ENCODE data around the gene MINK1. TPM values are rescaled to one million over a fixed set of nuclear protein-coding genes. Genes with fewer than 3 reads are reported as not detected.

Gene MINK1
- total and polyA plus RNA-seq, 2 of the 13 experiments (the other 11 are each of a cell fraction or from before 2014, with no cell fraction given) = 17.2 to 63.9 TPM

- Histone ChIP-seq H4K20me1 (ENCODE audit: insufficient read depth, low read length) (no peaks in the 10 kb centered on the region), H3K4me1 (ENCODE audit: insufficient read depth, low read length) (no peaks in the 10 kb centered on the region), H3K9me3 (ENCODE audit: low read length) (no peaks in the 10 kb centered on the region), H3K27me3 (ENCODE audit: control insufficient read depth in 1 of 2, insufficient read depth in 2 of 2, low read length in 2 of 2) (no peaks in the 10 kb centered on the region), H3K36me3 (replicated peaks in 1 of 2; ENCODE audit: control insufficient read depth in 1 of 2, insufficient read depth in 2 of 2, low read length in 2 of 2) (peaks cover 26 to 50% of the 10 kb centered on the region in 2 experiments; a peak in 4 of 5 replicates), H3K4me3 (replicated peaks in 1 of 3; ENCODE audit: insufficient read depth in 1 of 3, low read depth in 2 of 3, low read length in 3 of 3) (no peak overlapping the region), H3K27ac (ENCODE audit: extremely low read length, insufficient read depth, low read length) (no peak overlapping the region), H3K4me2 (ENCODE audit: low read depth, low read length) (no peak overlapping the region), H2AFZ (ENCODE audit: low read length) (no peak overlapping the region), H3K79me2 (ENCODE audit: insufficient read depth, low read length) (no peaks in the 10 kb centered on the region), H3K9ac (ENCODE audit: insufficient read depth, low read depth, low read length) (no peak overlapping the region)
- ChIA-PET CTCF (ENCODE audit: low intra/inter-chr PET ratio, low total read pairs) (no interaction called here), POLR2A (no interaction called here)
- FAIRE-seq (no peak), DNase-seq (ENCODE audit: low spot score) (no peak), ATAC-seq (no peak)
- in situ Hi-C loops (cut with HindIII; ENCODE audit: extremely low pct_ligation_motif_present, low pct_unique_long_range_greater_than_20kb) = loop anchor here (10.0 kb wide), 1 partner anchor 342 kb away; the partner anchor contains the start of gene MYBBP1A
- intact Hi-C loops (cut with micrococcal nuclease; ENCODE audit: unreplicated experiment) = no loop called here
- TF ChIP-seq JUN (CRISPR knock-in tag; IDR thresholded peaks at IDR 0.05) = no peak
- no TSS peak for BruUV-seq (replicated peaks)
- 94% methylated on average over 10 of the region's 10 CpGs for WGBS (ENCODE audit: low lambda C conversion rate)
Measured at GRCh38 chr17:4897198-4897687, 64.1 kb downstream of the MINK1 start.

DNA sequence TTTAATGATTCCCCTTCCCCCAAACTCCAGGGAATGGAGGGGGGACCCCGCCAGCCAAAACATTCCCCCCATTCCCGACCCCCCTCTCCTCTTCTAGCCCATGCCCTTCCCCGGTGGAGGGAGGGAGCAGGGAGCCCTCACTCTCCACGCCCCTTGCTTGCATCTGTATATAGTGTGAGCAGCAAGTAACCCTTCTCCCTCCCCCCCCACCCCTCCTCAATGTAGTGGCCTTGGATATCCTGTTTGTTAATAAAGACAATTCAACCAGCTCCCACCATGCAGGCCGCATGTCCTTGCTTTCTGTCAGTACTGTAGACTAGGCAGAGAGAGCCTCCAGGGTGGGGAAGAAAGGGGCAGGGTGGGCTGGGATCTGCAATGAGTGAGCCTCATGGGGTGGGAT lies 64.6 kb downstream of the MINK1 start:
- intact Hi-C loops (cut with micrococcal nuclease; ENCODE audit: unreplicated experiment) = no loop called here
- in situ Hi-C loops (cut with HindIII; ENCODE audit: extremely low pct_ligation_motif_present, low pct_unique_long_range_greater_than_20kb) = loop anchor here (10.0 kb wide), 1 partner anchor 343 kb away; the partner anchor contains the start of gene MYBBP1A
- H3K36me3 ChIP-seq (replicated peaks in 1 of 2; ENCODE audit: control insufficient read depth in 1 of 2, insufficient read depth in 2 of 2, low read length in 2 of 2) = peaks cover 26 to 46% of the 10 kb centered on the region in 2 experiments; a peak in 4 of 5 replicates
- no peaks in the 10 kb centered on the region for H3K79me2 ChIP-seq (ENCODE audit: insufficient read depth, low read length)
- ATAC-seq (no peak), FAIRE-seq (no peak), DNase-seq (ENCODE audit: low spot score) (no peak)
- CTCF ChIA-PET (ENCODE audit: low intra/inter-chr PET ratio, low total read pairs) = no interaction called here
- TF ChIP-seq, protein P1, sequence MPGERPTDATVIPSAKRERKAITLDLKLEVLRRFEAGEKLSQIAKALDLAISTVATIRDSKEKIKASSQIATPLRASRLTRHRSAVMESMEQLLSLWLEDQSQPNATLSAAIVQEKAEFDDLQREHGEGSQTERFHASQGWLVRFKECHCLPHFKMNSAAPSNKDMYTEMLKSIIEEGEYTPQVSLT (CRISPR knock-in tag; IDR thresholded peaks at IDR 0.05; ENCODE audit: borderline replicate concordance, low read depth) = no peak
- TF ChIP-seq, protein P2, sequence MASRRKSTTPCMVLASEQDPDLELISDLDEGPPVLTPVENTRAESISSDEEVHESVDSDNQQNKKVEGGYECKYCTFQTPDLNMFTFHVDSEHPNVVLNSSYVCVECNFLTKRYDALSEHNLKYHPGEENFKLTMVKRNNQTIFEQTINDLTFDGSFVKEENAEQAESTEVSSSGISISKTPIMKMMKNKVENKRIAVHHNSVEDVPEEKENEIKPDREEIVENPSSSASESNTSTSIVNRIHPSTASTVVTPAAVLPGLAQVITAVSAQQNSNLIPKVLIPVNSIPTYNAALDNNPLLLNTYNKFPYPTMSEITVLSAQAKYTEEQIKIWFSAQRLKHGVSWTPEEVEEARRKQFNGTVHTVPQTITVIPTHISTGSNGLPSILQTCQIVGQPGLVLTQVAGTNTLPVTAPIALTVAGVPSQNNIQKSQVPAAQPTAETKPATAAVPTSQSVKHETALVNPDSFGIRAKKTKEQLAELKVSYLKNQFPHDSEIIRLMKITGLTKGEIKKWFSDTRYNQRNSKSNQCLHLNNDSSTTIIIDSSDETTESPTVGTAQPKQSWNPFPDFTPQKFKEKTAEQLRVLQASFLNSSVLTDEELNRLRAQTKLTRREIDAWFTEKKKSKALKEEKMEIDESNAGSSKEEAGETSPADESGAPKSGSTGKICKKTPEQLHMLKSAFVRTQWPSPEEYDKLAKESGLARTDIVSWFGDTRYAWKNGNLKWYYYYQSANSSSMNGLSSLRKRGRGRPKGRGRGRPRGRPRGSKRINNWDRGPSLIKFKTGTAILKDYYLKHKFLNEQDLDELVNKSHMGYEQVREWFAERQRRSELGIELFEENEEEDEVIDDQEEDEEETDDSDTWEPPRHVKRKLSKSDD (CRISPR knock-in tag; IDR thresholded peaks at IDR 0.05; ENCODE audit: low read depth) = no peak
- no peak overlapping the region for H3K4me3 ChIP-seq (replicated peaks in 1 of 3; ENCODE audit: insufficient read depth in 1 of 3, low read depth in 2 of 3, low read length in 3 of 3)
- BruUV-seq (replicated peaks) = no TSS peak
- peaks cover under 1% of the 10 kb centered on the region; the same call in 1 of the 2 replicates for H3K4me1 ChIP-seq (ENCODE audit: insufficient read depth, low read length)
- H2AFZ ChIP-seq (ENCODE audit: low read length) = no peak overlapping the region
- H4K20me1 ChIP-seq (ENCODE audit: insufficient read depth, low read length) = no peaks in the 10 kb centered on the region
- 90% methylated on average over 5 of the region's 5 CpGs for WGBS (ENCODE audit: low lambda C conversion rate)
- no peaks in the 10 kb centered on the region for H3K27me3 ChIP-seq (ENCODE audit: control insufficient read depth in 1 of 2, insufficient read depth in 2 of 2, low read length in 2 of 2)
- POLR2A ChIA-PET = no interaction called here
- no peak overlapping the region for H3K9ac ChIP-seq (ENCODE audit: insufficient read depth, low read depth, low read length)
- H3K9me3 ChIP-seq (ENCODE audit: low read length) = no peaks in the 10 kb centered on the region
- H3K27ac ChIP-seq (ENCODE audit: extremely low read length, insufficient read depth, low read length) = no peak overlapping the region
- H3K4me2 ChIP-seq (ENCODE audit: low read depth, low read length) = no peak overlapping the region
